Endothelial cell of umbilical vein (primary cell): ENCODE measurements around the gene PRAC2. TPM values are rescaled to one million over a fixed set of nuclear protein-coding genes. Genes with fewer than 3 reads are reported as not detected.

Experiments used
- BruUV-seq: library from RNA; stranded (reverse); fragments of 400-500 nt; replicated peaks from 2 replicates; lab custom pipeline; 2021; lab: Mats Ljungman, UMichigan
- CTCF ChIA-PET: fragments of 300-600, 350-600 bp; sonication (Branson Sonifier 250); formaldehyde crosslinking; loops from one replicate; lab custom pipeline; 2021; ENCODE audit warnings: antibody characterized with exemption, inconsistent platforms; lab: Charles Lee
- POLR2A ChIA-PET: fragments of 300-600, 350-600 bp; sonication (Branson Sonifier 250); formaldehyde crosslinking; loops from one replicate; lab custom pipeline; 2021; ENCODE audit warnings: antibody characterized with exemption, inconsistent platforms; lab: Charles Lee
- DNase-seq: peaks from one replicate; pipeline ENCODE4 v3.0.0-alpha.2; 2011; ENCODE audit warnings: low read depth, low spot score
- FAIRE-seq: peaks from 2 replicates; lab custom pipeline; 2011; peaks lifted over from hg19 to GRCh38; lab: Jason Lieb, UNC
- H2AFZ ChIP-seq: 2 replicates; pipeline ENCODE4 v1.6.0; 2012; ENCODE audit warnings: low read depth, low read length, control low read depth, inconsistent platforms
- H3K27ac ChIP-seq: 2 replicates; pipeline ENCODE4 v1.5.1; 2011; ENCODE audit warnings: low read depth, mild to moderate bottlenecking, control low read depth, low read length, moderate library complexity; ENCODE audit not compliant: insufficient read depth
- H3K27me3 ChIP-seq, 2 experiments: 2 replicates each; pipeline versions ENCODE4 v1.6.0 to v1.6.1; 2011; ENCODE audit warnings: low read length in 2 of 2, mixed read lengths in 1 of 2; ENCODE audit not compliant: control insufficient read depth in 2 of 2, insufficient read depth in 2 of 2
- H3K36me3 ChIP-seq, 2 experiments: 2 replicates in 1 of 2; 3 replicates in 1 of 2; pipeline ENCODE4 v1.5.1; 2011; ENCODE audit warnings: low read length in 2 of 2, mild to moderate bottlenecking in 1 of 2, moderate library complexity in 1 of 2; ENCODE audit not compliant: control insufficient read depth in 2 of 2, insufficient read depth in 2 of 2; ENCODE audit errors: extremely low read depth in 1 of 2
- H3K4me1 ChIP-seq: 3 replicates; pipeline ENCODE4 v1.5.1; 2011; ENCODE audit warnings: mild to moderate bottlenecking, low read length; ENCODE audit not compliant: control insufficient read depth, insufficient read depth; ENCODE audit errors: extremely low read depth
- H3K4me2 ChIP-seq: 2 replicates; pipeline ENCODE4 v1.6.1; 2011; ENCODE audit warnings: low read length, control low read depth, mixed read lengths; ENCODE audit not compliant: insufficient read depth
- H3K4me3 ChIP-seq, 3 experiments: fragments of 200-600 bp in 1 of 3; sonication (generic), shearing (Covaris generic) in 1 of 3; replicated peaks in 1 of 3; 2 replicates each; pipeline ENCODE4 v1.5.1; 2011 to 2016; ENCODE audit warnings: control low read depth in 3 of 3, low read length in 3 of 3, mild to moderate bottlenecking in 2 of 3, inconsistent platforms in 1 of 3, low read depth in 1 of 3, moderate library complexity in 1 of 3; ENCODE audit not compliant: insufficient read depth in 1 of 3
- H3K79me2 ChIP-seq: 2 replicates; pipeline ENCODE4 v1.6.0; 2012; ENCODE audit warnings: low read length, inconsistent platforms; ENCODE audit not compliant: control insufficient read depth, insufficient read depth
- H3K9ac ChIP-seq: replicated peaks from 2 replicates; pipeline ENCODE3; 2011; ENCODE audit warnings: low read length, control low read depth; ENCODE audit not compliant: insufficient read depth; ENCODE audit errors: extremely low read depth
- H3K9me1 ChIP-seq: replicated peaks from 3 replicates; pipeline ENCODE4 v1.6.0; 2011; ENCODE audit warnings: mild to moderate bottlenecking, low read length; ENCODE audit not compliant: control insufficient read depth, insufficient read depth; ENCODE audit errors: extremely low read depth
- H3K9me3 ChIP-seq: replicated peaks from 2 replicates; pipeline ENCODE4 v1.5.1; 2012; ENCODE audit warnings: low read length, inconsistent platforms; ENCODE audit not compliant: control insufficient read depth, insufficient read depth
- H4K20me1 ChIP-seq: replicated peaks from 2 replicates; pipeline ENCODE3; 2011; ENCODE audit warnings: mild to moderate bottlenecking, low read length; ENCODE audit not compliant: control insufficient read depth, insufficient read depth; ENCODE audit errors: extremely low read depth
- EZH2 ChIP-seq: IDR thresholded peaks from 2 replicates; pipeline ENCODE4 v1.6.1; 2012; ENCODE audit warnings: borderline replicate concordance, low read depth, mild to moderate bottlenecking, moderate library complexity, low read length, inconsistent platforms; ENCODE audit not compliant: severe bottlenecking
- FOS ChIP-seq: IDR thresholded peaks from 2 replicates; pipeline ENCODE4 v1.6.1; 2011; ENCODE audit warnings: mild to moderate bottlenecking, low read length, moderate library complexity, borderline replicate concordance; ENCODE audit not compliant: insufficient read depth
- GATA2 ChIP-seq: IDR thresholded peaks from 2 replicates; pipeline ENCODE4 v1.7.0; 2011; ENCODE audit warnings: low read depth, mild to moderate bottlenecking, moderate library complexity, mixed read lengths, low read length; ENCODE audit not compliant: insufficient read length, insufficient read depth
- JUN ChIP-seq: IDR thresholded peaks from 2 replicates; pipeline ENCODE4 v1.6.1; 2011; ENCODE audit warnings: borderline replicate concordance, low read depth; ENCODE audit not compliant: insufficient read length, insufficient read depth
- MYC ChIP-seq: IDR thresholded peaks from one replicate; pipeline ENCODE4 v1.6.1; 2011; ENCODE audit warnings: mild to moderate bottlenecking, low read depth, low read length
- POLR2A ChIP-seq: IDR thresholded peaks from 2 replicates; pipeline ENCODE4 v1.6.1; 2012; ENCODE audit warnings: low read depth, mild to moderate bottlenecking, control low read depth, low read length
- POLR2AphosphoS5 ChIP-seq: IDR thresholded peaks from 2 replicates; pipeline ENCODE4 v1.6.1; 2012; ENCODE audit warnings: low read depth, mild to moderate bottlenecking, control low read depth, low read length, moderate library complexity; ENCODE audit not compliant: insufficient read depth
- dilution Hi-C: fragments of 300-500 bp; cut with MboI; formaldehyde crosslinking; loops from one replicate; pipeline ENCODE4 v1.15.0; 2019; ENCODE audit warnings: low sequenced_read_pairs; ENCODE audit not compliant: extremely low pct_ligation_motif_present
- intact Hi-C: fragments of 100-400 bp; cut with micrococcal nuclease; formaldehyde crosslinking; loops from one replicate; pipeline ENCODE4 v1.10.0; 2022
- polyA plus RNA-seq, 4 experiments: library from polyadenylated mRNA; depleted of rRNA in 3 of 4; stranded (reverse) in 3 of 4; unstranded in 1 of 4; fragments of >200 nt; gene quantifications; 2 replicates each; pipeline versions ENCODE4 v1.2.1 to v1.2.3, GENCODE V29; 2011 to 2012; ENCODE audit warnings: missing spikeins in 1 of 4
- total RNA-seq: library from RNA; stranded (reverse); gene quantifications from 2 replicates; pipeline ENCODE4 v1.2.3, GENCODE V29; 2021
- TF ChIP-seq, protein P1 (sequence below): IDR thresholded peaks from 2 replicates; pipeline ENCODE4 v1.6.1; 2011; ENCODE audit not compliant: insufficient read depth, insufficient read length
- TF ChIP-seq, protein P2 (sequence below), 2 donors: IDR thresholded peaks; 1 replicate in 1 of 2; 2 replicates in 1 of 2; pipeline ENCODE4 v1.5.1; 2011; ENCODE audit warnings: low read length in 2 of 2, mild to moderate bottlenecking in 2 of 2, moderate library complexity in 2 of 2, control low read depth in 1 of 2, inconsistent platforms in 1 of 2, low read depth in 1 of 2; ENCODE audit not compliant: insufficient read depth in 1 of 2; ENCODE audit errors: extremely low read depth in 1 of 2

PRAC2 gene
- total and polyA plus RNA-seq, 2 donors (not counting 3 experiments of a cell fraction or from before 2014, with no cell fraction given), result not detected

DNA sequence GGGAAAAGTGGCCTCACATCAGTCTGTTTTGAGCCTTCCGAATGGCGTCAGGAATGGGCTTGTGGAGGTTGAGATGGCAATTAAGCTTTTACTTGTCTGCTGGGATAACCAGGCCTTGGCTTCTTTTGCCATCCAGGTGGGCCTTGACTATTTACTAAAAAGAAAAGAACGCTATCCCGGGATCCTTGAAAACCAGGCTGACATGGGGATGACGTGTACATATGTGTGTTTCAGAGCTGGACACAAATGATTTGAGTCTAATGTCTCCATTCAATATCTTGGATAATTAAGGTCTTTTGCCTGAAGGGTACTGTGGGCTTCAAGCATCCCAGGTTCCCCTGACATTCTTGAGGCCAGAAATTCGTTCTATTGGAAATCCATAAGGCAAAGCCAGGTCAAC is 38.1 kb downstream of the PRAC2 start:
- peaks cover 5% of the 10 kb centered on the region for H3K4me1 ChIP-seq
- DNase-seq, result no peak
- no peak for FAIRE-seq
- no peak overlapping the region for H3K27ac ChIP-seq
- TF ChIP-seq POLR2A (no peak), FOS (no peak), GATA2 (no peak), MYC (no peak), JUN (no peak), EZH2 (no peak), POLR2AphosphoS5 (no peak)
- TF ChIP-seq, protein P1, sequence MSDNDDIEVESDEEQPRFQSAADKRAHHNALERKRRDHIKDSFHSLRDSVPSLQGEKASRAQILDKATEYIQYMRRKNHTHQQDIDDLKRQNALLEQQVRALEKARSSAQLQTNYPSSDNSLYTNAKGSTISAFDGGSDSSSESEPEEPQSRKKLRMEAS, result no peak
- TF ChIP-seq, protein P2, sequence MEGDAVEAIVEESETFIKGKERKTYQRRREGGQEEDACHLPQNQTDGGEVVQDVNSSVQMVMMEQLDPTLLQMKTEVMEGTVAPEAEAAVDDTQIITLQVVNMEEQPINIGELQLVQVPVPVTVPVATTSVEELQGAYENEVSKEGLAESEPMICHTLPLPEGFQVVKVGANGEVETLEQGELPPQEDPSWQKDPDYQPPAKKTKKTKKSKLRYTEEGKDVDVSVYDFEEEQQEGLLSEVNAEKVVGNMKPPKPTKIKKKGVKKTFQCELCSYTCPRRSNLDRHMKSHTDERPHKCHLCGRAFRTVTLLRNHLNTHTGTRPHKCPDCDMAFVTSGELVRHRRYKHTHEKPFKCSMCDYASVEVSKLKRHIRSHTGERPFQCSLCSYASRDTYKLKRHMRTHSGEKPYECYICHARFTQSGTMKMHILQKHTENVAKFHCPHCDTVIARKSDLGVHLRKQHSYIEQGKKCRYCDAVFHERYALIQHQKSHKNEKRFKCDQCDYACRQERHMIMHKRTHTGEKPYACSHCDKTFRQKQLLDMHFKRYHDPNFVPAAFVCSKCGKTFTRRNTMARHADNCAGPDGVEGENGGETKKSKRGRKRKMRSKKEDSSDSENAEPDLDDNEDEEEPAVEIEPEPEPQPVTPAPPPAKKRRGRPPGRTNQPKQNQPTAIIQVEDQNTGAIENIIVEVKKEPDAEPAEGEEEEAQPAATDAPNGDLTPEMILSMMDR (IDR thresholded peaks at IDR 0.05; ENCODE audit: extremely low read depth in 1 of 2, insufficient read depth in 1 of 2, low read depth in 1 of 2, low read length in 2 of 2), result no peak
- H3K9ac ChIP-seq, result no peak overlapping the region
- no TSS peak for BruUV-seq
- no peak overlapping the region for H3K4me3 ChIP-seq
- no peaks in the 10 kb centered on the region for H3K79me2 ChIP-seq
- ChIA-PET POLR2A (no interaction called here), CTCF (interaction anchor here (1.0 to 1.5 kb wide), 3 partner anchors 28 to 118 kb away, joined by 3 to 5 read pairs (median 4); no protein-coding TSS in a partner anchor)
- no peaks in the 10 kb centered on the region for H4K20me1 ChIP-seq
- no peaks in the 10 kb centered on the region for H3K9me3 ChIP-seq
- intact Hi-C loops (no loop called here), dilution Hi-C loops (loop anchor here (25.0 kb wide), 1 partner anchor 99 kb away; no protein-coding TSS in a partner anchor)
- no peak overlapping the region for H2AFZ ChIP-seq
- H3K27me3 ChIP-seq, result peaks cover 17 to 34% of the 10 kb centered on the region in 2 experiments
- H3K9me1 ChIP-seq, result no peaks in the 10 kb centered on the region
- no peaks in the 10 kb centered on the region for H3K36me3 ChIP-seq
- no peak overlapping the region for H3K4me2 ChIP-seq
